CD8-positive, alpha-beta memory T cell (primary cell): ENCODE results near the gene TSBP1. TPM values are rescaled to one million over a fixed set of nuclear protein-coding genes. Genes with fewer than 3 reads are reported as not detected.
A peak's percentile ranks its signal among the peaks of the same experiment; 100 is the strongest.

Source experiments
- CTCF ChIA-PET: fragments of 350-600 bp; sonication (Branson Sonifier 250); formaldehyde crosslinking; loops from one replicate; lab custom pipeline; 2021; ENCODE audit warnings: antibody characterized with exemption; lab: Charles Lee
- POLR2A ChIA-PET: fragments of 350-600 bp; sonication (Branson Sonifier 250); formaldehyde crosslinking; loops from one replicate; lab custom pipeline; 2021; ENCODE audit warnings: antibody characterized with exemption; lab: Charles Lee
- DNase-seq, 5 donors: peaks; one replicate each; pipeline versions ENCODE4 v3.0.0 to v3.0.0-alpha.2; 2020 to 2022; ENCODE audit warnings: mixed read lengths in 1 of 5
- H3K27ac ChIP-seq: one replicate; pipeline ENCODE4 v1.7.0; 2013; ENCODE audit warnings: low read depth, mild to moderate bottlenecking, low read length, moderate library complexity
- H3K27me3 ChIP-seq: 2 replicates; pipeline ENCODE4 v1.7.0; 2013; ENCODE audit warnings: low read length, mild to moderate bottlenecking; ENCODE audit not compliant: insufficient read depth, poor library complexity, severe bottlenecking
- H3K36me3 ChIP-seq: 2 replicates; pipeline ENCODE4 v1.7.0; 2013; ENCODE audit warnings: mild to moderate bottlenecking, low read length, moderate library complexity; ENCODE audit not compliant: insufficient read depth
- H3K4me1 ChIP-seq: 2 replicates; pipeline ENCODE4 v1.7.0; 2013; ENCODE audit warnings: mild to moderate bottlenecking, low read length, moderate library complexity; ENCODE audit not compliant: insufficient read depth
- H3K4me3 ChIP-seq: 2 replicates; pipeline ENCODE4 v1.7.0; 2013; ENCODE audit warnings: mild to moderate bottlenecking, low read length
- H3K9me3 ChIP-seq: 2 replicates; pipeline ENCODE4 v1.7.0; 2013; ENCODE audit warnings: mild to moderate bottlenecking, low read length
- H3K27ac Mint-ChIP-seq, 8 donors: one replicate each; pipeline ENCODE4 v1.8.0; 2020 to 2021; ENCODE audit warnings: mixed read lengths in 8 of 8, mild to moderate bottlenecking in 6 of 8, inconsistent platforms in 3 of 8, moderate library complexity in 3 of 8
- H3K27me3 Mint-ChIP-seq, 2 donors: one replicate each; pipeline ENCODE4 v1.8.0; 2020 to 2021; ENCODE audit warnings: mixed read lengths in 2 of 2, mild to moderate bottlenecking in 1 of 2, moderate library complexity in 1 of 2
- H3K36me3 Mint-ChIP-seq, 3 donors: one replicate each; pipeline ENCODE4 v1.8.0; 2020 to 2021; ENCODE audit warnings: mixed read lengths in 3 of 3, inconsistent platforms in 1 of 3, mild to moderate bottlenecking in 1 of 3
- H3K4me1 Mint-ChIP-seq, 3 donors: one replicate each; pipeline ENCODE4 v1.8.0; 2020 to 2021; ENCODE audit warnings: mixed read lengths in 3 of 3, inconsistent platforms in 1 of 3, mild to moderate bottlenecking in 1 of 3
- H3K4me3 Mint-ChIP-seq, 7 donors: one replicate each; pipeline ENCODE4 v1.8.0; 2020 to 2021; ENCODE audit warnings: mixed read lengths in 7 of 7, mild to moderate bottlenecking in 6 of 7, moderate library complexity in 4 of 7, inconsistent platforms in 2 of 7
- H3K9me3 Mint-ChIP-seq, 5 donors: one replicate each; pipeline ENCODE4 v1.8.0; 2020 to 2022; ENCODE audit warnings: mixed read lengths in 5 of 5, mild to moderate bottlenecking in 3 of 5, moderate library complexity in 2 of 5, inconsistent platforms in 1 of 5
- polyA plus RNA-seq: library from polyadenylated mRNA; unstranded; fragments of 300-500 nt; fragmentation: Illumina TruSeq; gene quantifications from one replicate; pipeline ENCODE4 v1.2.3, GENCODE V29; 2021
- total RNA-seq, 2 experiments: library from RNA; stranded (reverse); gene quantifications; one replicate each; pipeline ENCODE4 v1.2.3, GENCODE V29; 2021

Gene TSBP1
- total RNA-seq (not detected), polyA plus RNA-seq (not detected)

DNA sequence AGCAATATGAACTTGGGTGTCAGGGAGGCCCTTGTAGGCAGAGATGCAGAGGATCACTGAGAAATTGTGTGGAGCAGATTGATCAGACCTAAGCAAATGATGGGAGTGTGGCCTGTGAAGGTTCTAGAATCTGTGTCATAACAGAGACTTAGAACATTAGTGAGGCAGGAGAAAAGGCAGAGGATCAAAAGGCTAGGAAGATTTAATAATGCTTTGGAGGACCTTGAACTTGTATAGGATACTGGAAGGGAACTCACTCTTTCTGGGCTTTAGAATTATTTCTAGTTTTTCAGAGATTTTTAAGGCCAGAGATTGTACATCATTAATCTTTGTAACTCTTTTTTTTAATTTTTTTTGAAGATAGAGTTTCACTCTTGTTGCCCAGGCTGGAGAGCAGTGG is at the start of gene TSBP1:
TSBP1 (minus strand) TSS at position 101 of the 400 bp plus-strand sequence. CDS start 197 bp downstream, outside the sequence.
- Mint-ChIP-seq H3K4me1 (no peaks in the 10 kb centered on the region), H3K27me3 (peaks cover 34 to 56% of the 10 kb centered on the region in 2 donors), H3K27ac (no peak within 1 kb of the TSS), H3K36me3 (no peaks in the 10 kb centered on the region), H3K4me3 (no peak within 1 kb of the TSS), H3K9me3 (no peaks in the 10 kb centered on the region)
- Histone ChIP-seq H3K36me3 (no peaks in the 10 kb centered on the region), H3K9me3 (no peaks in the 10 kb centered on the region), H3K4me3 (no peak within 1 kb of the TSS), H3K4me1 (no peaks in the 10 kb centered on the region), H3K27ac (no peak within 1 kb of the TSS), H3K27me3 (peaks cover 14% of the 10 kb centered on the region)
- ChIA-PET CTCF (no interaction called here), POLR2A (no interaction called here)
- no peak for DNase-seq

GRCh38 chr6:32416036-32416435 is 44.3 kb upstream of the TSBP1 start:
- Mint-ChIP-seq H3K9me3 (no peaks in the 10 kb centered on the region), H3K27ac (no peak overlapping the region), H3K27me3 (peaks cover 24 to 72% of the 10 kb centered on the region in 2 donors), H3K4me3 (no peak overlapping the region), H3K4me1 (peaks cover 9 to 13% (median 11%) of the 10 kb centered on the region in 3 donors), H3K36me3 (no peaks in the 10 kb centered on the region)
- CTCF ChIA-PET = interaction anchor here (2.4 to 6.6 kb wide), 2 partner anchors 276 to 370 kb away, joined by 7 to 46 read pairs; no protein-coding TSS in a partner anchor
- Histone ChIP-seq H3K27me3 (peaks cover 20% of the 10 kb centered on the region), H3K4me1 (no peaks in the 10 kb centered on the region), H3K9me3 (no peaks in the 10 kb centered on the region), H3K36me3 (no peaks in the 10 kb centered on the region), H3K4me3 (no peak overlapping the region), H3K27ac (no peak overlapping the region)
- no peak for DNase-seq
- POLR2A ChIA-PET = interaction anchor here (0.5 kb wide), 1 partner anchor 487 kb away, joined by 5 read pairs; no protein-coding TSS in a partner anchor

- peaks cover 20% of the 10 kb centered on the region for H3K27me3 ChIP-seq
- no peaks in the 10 kb centered on the region for H3K9me3 ChIP-seq
- no peaks in the 10 kb centered on the region for H3K36me3 Mint-ChIP-seq
- ChIA-PET CTCF (interaction anchor here (0.8 to 6.6 kb wide), 6 partner anchors 276 to 452 kb away, joined by 3 to 46 read pairs (median 14); no protein-coding TSS in a partner anchor), POLR2A (no interaction called here)
- peak overlapping the region in 1 of 8 donors; percentile 9 for H3K27ac Mint-ChIP-seq
- no peaks in the 10 kb centered on the region for H3K9me3 Mint-ChIP-seq
- H3K27me3 Mint-ChIP-seq = peaks cover 26 to 67% of the 10 kb centered on the region in 2 donors
- no peaks in the 10 kb centered on the region for H3K36me3 ChIP-seq
- peak overlapping the region in 2 of 7 donors; percentile 22 to 33 for H3K4me3 Mint-ChIP-seq
- no peak overlapping the region for H3K4me3 ChIP-seq
- DNase-seq = peak; percentile 48 to 80 (median 66)
- H3K4me1 Mint-ChIP-seq = peaks cover 9 to 13% (median 11%) of the 10 kb centered on the region in 3 donors
- no peak overlapping the region for H3K27ac ChIP-seq
- no peaks in the 10 kb centered on the region for H3K4me1 ChIP-seq
Measured at GRCh38 chr6:32415521-32416019, 43.9 kb upstream of the TSBP1 start.

DNA sequence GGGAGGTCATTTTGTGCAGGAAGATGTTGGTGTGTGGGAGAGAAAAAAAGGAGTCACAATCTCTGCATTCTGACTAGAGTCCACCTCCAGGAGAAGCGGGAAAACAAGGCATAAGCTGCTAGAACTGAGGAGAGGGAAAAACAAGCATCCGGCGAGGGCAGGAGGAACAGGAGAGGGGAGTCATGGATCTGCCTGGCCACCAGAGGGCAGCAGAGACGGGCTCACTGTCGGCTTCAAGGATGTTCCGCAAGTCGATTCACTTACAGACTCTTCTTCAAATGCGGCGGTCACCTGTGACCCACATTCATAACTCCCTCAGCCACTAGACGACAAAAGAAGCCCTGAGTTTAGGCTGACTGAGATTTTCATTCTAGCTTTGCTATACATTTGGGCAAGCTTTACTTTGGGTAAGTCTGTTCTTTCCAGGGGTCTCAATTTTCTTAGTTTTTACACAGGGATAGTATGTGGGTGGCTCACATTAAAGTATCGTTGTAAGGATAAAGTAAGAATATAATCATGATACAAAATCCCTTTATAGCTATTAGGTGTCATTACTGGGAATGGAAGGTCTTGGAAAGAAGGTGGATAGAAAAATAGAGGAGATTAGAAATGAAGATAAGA is 41.8 kb upstream of the TSBP1 start:
- H3K4me3 Mint-ChIP-seq = no peak overlapping the region
- H3K36me3 Mint-ChIP-seq = no peaks in the 10 kb centered on the region
- POLR2A ChIA-PET = interaction anchor here (0.6 to 0.7 kb wide), 2 partner anchors 290 to 821 kb away, joined by 3 read pairs; no protein-coding TSS in a partner anchor
- CTCF ChIA-PET = interaction anchor here (0.8 to 6.6 kb wide), 21 partner anchors 9 to 454 kb away, joined by 3 to 46 read pairs (median 4); no protein-coding TSS in a partner anchor
- Histone ChIP-seq H3K4me1 (no peaks in the 10 kb centered on the region), H3K4me3 (no peak overlapping the region), H3K9me3 (no peaks in the 10 kb centered on the region), H3K27ac (no peak overlapping the region), H3K36me3 (no peaks in the 10 kb centered on the region), H3K27me3 (peaks cover 20% of the 10 kb centered on the region)
- no peak overlapping the region for H3K27ac Mint-ChIP-seq
- DNase-seq = peak; percentile 72 to 87 (median 77)
- no peaks in the 10 kb centered on the region for H3K9me3 Mint-ChIP-seq
- peaks cover 30 to 57% of the 10 kb centered on the region in 2 donors for H3K27me3 Mint-ChIP-seq
- peaks cover 9 to 13% (median 11%) of the 10 kb centered on the region in 3 donors for H3K4me1 Mint-ChIP-seq

DNA sequence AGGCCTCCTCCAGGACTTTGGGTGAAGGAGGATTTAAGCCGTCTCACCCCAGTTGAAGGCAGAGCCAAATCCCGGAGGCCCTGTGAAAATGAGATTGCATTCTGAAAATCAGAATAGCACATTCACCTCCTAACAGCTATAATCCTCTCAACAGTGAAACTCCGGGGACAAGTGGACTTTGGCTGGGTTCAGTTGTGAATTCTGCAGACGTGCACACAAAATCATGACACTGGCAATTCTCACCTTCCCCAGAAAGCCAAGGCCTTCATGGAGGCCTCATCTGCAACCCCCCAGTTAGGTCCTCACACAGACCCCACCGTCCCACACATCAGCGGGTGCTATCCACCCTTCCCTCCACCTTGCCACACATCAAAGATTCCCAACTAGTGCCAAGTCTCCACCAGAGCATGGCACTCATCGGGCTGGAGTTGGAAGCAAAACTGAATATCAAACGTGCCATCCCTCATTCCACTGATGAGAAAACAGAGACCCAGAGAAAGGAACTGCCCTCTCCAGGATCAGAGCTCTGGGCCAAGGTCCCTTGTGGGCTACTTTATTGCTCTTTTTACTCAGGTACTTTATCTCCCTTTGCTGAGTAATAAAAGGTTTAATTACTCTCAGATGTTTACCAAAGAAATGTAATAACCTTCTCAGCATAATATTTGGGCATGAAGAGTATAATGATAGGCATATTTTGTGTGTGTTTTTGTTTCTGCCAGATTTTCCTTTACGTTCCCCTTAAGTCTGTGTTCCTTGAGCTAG is 40.0 kb upstream of the TSBP1 start:
- Histone ChIP-seq H3K36me3 (no peaks in the 10 kb centered on the region), H3K4me3 (no peak overlapping the region), H3K27me3 (peaks cover 20% of the 10 kb centered on the region), H3K4me1 (no peaks in the 10 kb centered on the region), H3K27ac (no peak overlapping the region), H3K9me3 (no peaks in the 10 kb centered on the region)
- DNase-seq = no peak
- H3K36me3 Mint-ChIP-seq = no peaks in the 10 kb centered on the region
- no peak overlapping the region for H3K27ac Mint-ChIP-seq
- peaks cover 30 to 67% of the 10 kb centered on the region in 2 donors for H3K27me3 Mint-ChIP-seq
- H3K4me3 Mint-ChIP-seq = no peak overlapping the region
- peaks cover 9 to 13% (median 11%) of the 10 kb centered on the region in 3 donors for H3K4me1 Mint-ChIP-seq
- CTCF ChIA-PET = interaction anchor here (0.8 to 6.6 kb wide), 5 partner anchors 8 to 456 kb away, joined by 3 to 46 read pairs (median 16); no protein-coding TSS in a partner anchor
- H3K9me3 Mint-ChIP-seq = no peaks in the 10 kb centered on the region
- POLR2A ChIA-PET = interaction anchor here (1.0 kb wide), 1 partner anchor 307 kb away, joined by 3 read pairs; no protein-coding TSS in a partner anchor

- H3K9me3 ChIP-seq = no peaks in the 10 kb centered on the region
- no peaks in the 10 kb centered on the region for H3K36me3 ChIP-seq
- CTCF ChIA-PET = interaction anchor here (6.6 kb wide), 1 partner anchor 375 kb away, joined by 46 read pairs; no protein-coding TSS in a partner anchor
- Mint-ChIP-seq H3K36me3 (no peaks in the 10 kb centered on the region), H3K27ac (no peak overlapping the region), H3K4me3 (no peak overlapping the region), H3K4me1 (peaks cover 9 to 13% (median 11%) of the 10 kb centered on the region in 3 donors), H3K9me3 (no peaks in the 10 kb centered on the region), H3K27me3 (peaks cover 31 to 68% of the 10 kb centered on the region in 2 donors)
- peaks cover 16% of the 10 kb centered on the region for H3K27me3 ChIP-seq
- POLR2A ChIA-PET = interaction anchor here (1.0 kb wide), 1 partner anchor 308 kb away, joined by 3 read pairs; no protein-coding TSS in a partner anchor
- H3K27ac ChIP-seq = no peak overlapping the region
- DNase-seq = no peak
- H3K4me1 ChIP-seq = no peaks in the 10 kb centered on the region
- H3K4me3 ChIP-seq = no peak overlapping the region
Measured at GRCh38 chr6:32410906-32411305, 39.2 kb upstream of the TSBP1 start.

- CTCF ChIA-PET = interaction anchor here (1.2 kb wide), 1 partner anchor 380 kb away, joined by 4 read pairs; no protein-coding TSS in a partner anchor
Measured at GRCh38 chr6:32406857-32407256, 35.2 kb upstream of the TSBP1 start, which contains the start of gene BTNL2. Gene BTNL2, minus strand, starts transcription at chr6:32407181. Its CDS starts 58 bp downstream, at chr6:32407123.

More at GRCh38 chr6:32406857-32407256, 35.2 kb upstream of the TSBP1 start, which contains the start of gene BTNL2:
- Histone ChIP-seq H3K9me3 (no peaks in the 10 kb centered on the region), H3K36me3 (no peaks in the 10 kb centered on the region), H3K4me3 (no peak within 1 kb of the TSS), H3K27me3 (peaks cover 15% of the 10 kb centered on the region), H3K4me1 (no peaks in the 10 kb centered on the region), H3K27ac (no peak within 1 kb of the TSS)
- Mint-ChIP-seq H3K4me1 (no peaks in the 10 kb centered on the region), H3K9me3 (no peaks in the 10 kb centered on the region), H3K27me3 (peaks cover 35 to 73% of the 10 kb centered on the region in 2 donors), H3K4me3 (no peak within 1 kb of the TSS), H3K36me3 (no peaks in the 10 kb centered on the region), H3K27ac (no peak within 1 kb of the TSS)
- DNase-seq = no peak
- POLR2A ChIA-PET = no interaction called here
